UCSD-AML1 (cell line): ENCODE measurements around the gene BRD7.

ENCODE experiments used
- DNase-seq: peaks from one replicate; lab custom pipeline; 2025; ENCODE audit not compliant: unreplicated experiment; lab: John Stamatoyannopoulos, UW

Gene BRD7

GRCh38 chr16:50274326-50275097 lies 94.3 kb downstream of the BRD7 start:
- DNase-seq = peak; percentile 60

- peak; percentile 60 for DNase-seq
Measured at GRCh38 chr16:50273888-50274325, 94.9 kb downstream of the BRD7 start.

GRCh38 chr16:50273382-50273690 lies 95.5 kb downstream of the BRD7 start:
- DNase-seq = no peak

GRCh38 chr16:50272687-50273381 lies 96.0 kb downstream of the BRD7 start:
- no peak for DNase-seq

GRCh38 chr16:50272111-50272571 lies 96.6 kb downstream of the BRD7 start:
- DNase-seq = peak; percentile 31

DNA sequence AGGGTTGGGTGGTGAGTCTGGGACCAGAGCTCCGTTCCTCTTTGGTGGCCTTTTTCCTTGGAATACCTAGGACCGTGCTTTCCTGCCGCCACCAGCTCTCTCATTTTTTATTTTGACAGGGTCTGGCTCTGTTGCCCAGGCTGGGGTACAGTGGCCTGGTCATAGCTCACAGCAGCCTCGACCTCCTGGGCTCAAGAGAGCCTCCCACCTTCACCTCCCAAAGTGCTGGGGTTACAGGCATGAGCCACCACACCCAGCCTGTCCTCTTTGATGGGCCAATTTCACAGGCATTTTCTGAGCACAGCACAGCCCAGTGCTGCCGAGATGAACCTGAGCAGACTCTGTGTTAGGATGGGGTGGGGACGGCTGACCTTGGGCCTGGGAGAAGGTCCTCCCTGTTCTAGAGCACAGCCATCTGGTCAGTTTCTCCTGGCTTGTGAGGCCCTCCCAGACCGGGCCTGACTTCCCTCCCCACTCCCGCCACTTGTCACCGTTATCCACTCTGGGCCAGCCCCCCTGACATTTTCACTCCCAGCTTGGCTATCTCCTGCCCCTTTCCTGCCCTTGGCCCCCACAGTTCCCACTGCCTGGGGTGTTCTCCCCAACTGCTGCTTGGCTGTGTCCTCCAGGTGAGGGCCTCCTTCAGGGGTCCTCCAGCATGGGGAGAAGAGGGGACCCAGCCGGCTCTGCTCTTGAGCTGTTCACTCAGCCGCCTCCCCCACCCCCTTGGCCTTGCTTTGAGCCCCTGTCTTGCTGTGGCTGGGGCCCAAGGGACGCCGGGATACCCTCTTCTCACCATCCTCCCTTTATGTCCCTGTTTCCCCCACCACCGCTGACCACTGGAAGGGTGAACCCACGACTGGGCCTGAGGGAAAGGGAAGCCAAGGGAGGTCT lies 97.4 kb downstream of the BRD7 start:
- no peak for DNase-seq

GRCh38 chr16:50270510-50271147 lies 98.2 kb downstream of the BRD7 start:
- DNase-seq = no peak

GRCh38 chr16:50269769-50270509 lies 98.8 kb downstream of the BRD7 start:
- no peak for DNase-seq

GRCh38 chr16:50269061-50269705 lies 99.6 kb downstream of the BRD7 start:
- no peak for DNase-seq

- no peak for DNase-seq
Measured at GRCh38 chr16:50268352-50268751, 100.4 kb downstream of the BRD7 start.

DNA sequence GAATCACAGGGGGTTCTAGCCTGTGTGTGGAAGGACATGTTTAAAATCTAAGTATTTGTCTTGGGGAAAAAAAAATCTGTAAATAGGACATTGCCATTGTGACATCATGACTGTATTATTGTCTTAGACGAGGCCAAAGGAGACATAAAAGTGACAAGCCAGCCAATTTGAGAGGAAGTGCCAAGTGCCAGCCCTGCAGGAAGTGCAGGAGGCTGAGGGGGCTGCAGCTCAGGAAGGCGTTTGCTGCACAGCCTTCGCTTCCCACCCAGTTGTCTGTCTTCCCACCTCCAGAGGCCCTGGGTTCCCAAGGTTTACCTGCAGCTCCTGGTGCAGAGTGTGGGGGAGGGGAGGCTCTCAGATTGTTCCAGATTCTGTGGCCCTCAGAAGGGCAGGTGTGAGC lies 101.1 kb downstream of the BRD7 start:
- peak; percentile 41 for DNase-seq

- no peak for DNase-seq
Measured at GRCh38 chr16:50267151-50267631, 101.6 kb downstream of the BRD7 start.

DNA sequence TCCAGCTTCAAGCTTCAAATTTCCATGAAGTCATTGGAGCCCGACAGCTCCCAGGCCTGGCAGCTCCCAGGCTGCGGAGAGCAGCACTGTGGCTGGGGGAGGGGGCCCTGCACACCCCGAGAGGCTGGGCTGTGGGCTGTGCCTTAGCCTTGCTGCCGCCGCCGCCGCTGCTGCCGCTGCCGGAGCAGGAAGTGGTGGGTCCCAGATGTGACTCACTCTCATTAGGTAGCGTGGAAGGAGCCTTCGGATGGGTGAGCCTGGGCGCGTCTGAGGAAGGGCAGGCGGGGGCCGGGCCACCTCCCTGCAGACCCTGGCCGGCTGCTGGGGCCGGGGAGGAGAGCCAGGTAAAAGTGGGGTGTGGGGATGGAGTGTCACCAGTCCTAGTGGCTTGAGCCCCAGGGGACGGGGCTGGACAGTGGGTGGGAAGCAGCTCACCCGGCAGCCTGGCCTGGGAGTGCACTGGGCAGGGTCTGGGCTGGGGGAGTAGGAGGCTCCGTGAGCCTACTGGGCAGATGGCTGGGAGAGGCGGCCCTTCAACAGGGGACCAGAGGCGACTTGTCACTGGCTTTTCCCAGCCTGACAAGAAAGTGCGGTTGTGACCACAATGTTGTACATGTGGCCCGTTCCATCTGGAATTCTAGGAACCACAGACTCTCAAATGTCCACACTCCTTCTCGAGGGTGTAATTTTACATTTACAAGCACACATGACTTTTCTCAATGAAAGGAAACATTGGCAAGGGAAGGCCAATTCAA lies 102.3 kb downstream of the BRD7 start, which contains the start of gene ADCY7:
Gene ADCY7 (plus strand): TSS at position 215 of the 755 bp plus-strand sequence. CDS start 21,629 bp downstream, outside the sequence.
- peak; percentile 89 for DNase-seq
